HepG2 (cell line): ENCODE data around the gene NPHP4. TPM values are rescaled to one million over a fixed set of nuclear protein-coding genes. Genes with fewer than 3 reads are reported as not detected.

Experiments
- BORCS8-MEF2B ChIP-seq: sonication (generic); formaldehyde crosslinking; IDR thresholded peaks from 2 replicates; pipeline ENCODE4 v1.8.0; 2022; ENCODE audit warnings: mild to moderate bottlenecking, missing genetic modification reagents
- ERF ChIP-seq: IDR thresholded peaks from 2 replicates; pipeline ENCODE4 v1.6.1; 2018; ENCODE audit warnings: missing biosample characterization, missing genetic modification reagents
- IRX3 ChIP-seq: sonication (generic); formaldehyde crosslinking; IDR thresholded peaks from 2 replicates; pipeline ENCODE4 v1.8.1; 2023; ENCODE audit warnings: mild to moderate bottlenecking, low read depth, missing genetic modification reagents, borderline replicate concordance
- MED13 ChIP-seq: sonication (generic); formaldehyde crosslinking; IDR thresholded peaks from 2 replicates; pipeline ENCODE4 v1.5.0; 2020; ENCODE audit warnings: missing genetic modification reagents
- NFYB ChIP-seq: sonication (generic); formaldehyde crosslinking; IDR thresholded peaks from 2 replicates; pipeline ENCODE4 v1.4.0; 2020; ENCODE audit warnings: missing genetic modification reagents
- SALL2 ChIP-seq: sonication (generic); formaldehyde crosslinking; IDR thresholded peaks from 2 replicates; pipeline ENCODE4 v1.8.1; 2023; ENCODE audit warnings: mild to moderate bottlenecking, missing genetic modification reagents, inconsistent platforms
- SOX13 ChIP-seq, 3 experiments: fragments of 450-650 bp in 1 of 3; sonication (generic) in 1 of 3; formaldehyde crosslinking in 1 of 3; IDR thresholded peaks in 2 of 3; conservative IDR thresholded peaks in 1 of 3; 2 replicates each; pipeline versions ENCODE4 v1.5.0 to v1.6.1; 2016 to 2020; ENCODE audit warnings: antibody characterized with exemption in 1 of 3, mild to moderate bottlenecking in 1 of 3, missing compliant biosample characterization in 1 of 3, missing genetic modification reagents in 1 of 3, moderate library complexity in 1 of 3
- TBX2 ChIP-seq: sonication (generic); formaldehyde crosslinking; IDR thresholded peaks from 2 replicates; pipeline ENCODE4 v1.5.0; 2020; ENCODE audit warnings: missing genetic modification reagents, mild to moderate bottlenecking, borderline replicate concordance
- TMF1 ChIP-seq: sonication (generic); formaldehyde crosslinking; IDR thresholded peaks from 2 replicates; pipeline ENCODE4 v1.8.1; 2022; ENCODE audit warnings: low read depth, missing genetic modification reagents
- ZBTB7A ChIP-seq: sonication (generic); formaldehyde crosslinking; IDR thresholded peaks from 2 replicates; pipeline ENCODE4 v1.8.0; 2022; ENCODE audit warnings: mild to moderate bottlenecking, missing genetic modification reagents
- ZNF274 ChIP-seq: sonication (generic); formaldehyde crosslinking; IDR thresholded peaks from 2 replicates; pipeline ENCODE4 v1.5.1; 2020; ENCODE audit warnings: mild to moderate bottlenecking, missing genetic modification reagents
- ZNF737 ChIP-seq: sonication (generic); formaldehyde crosslinking; IDR thresholded peaks from 2 replicates; pipeline ENCODE4 v1.5.0; 2020; ENCODE audit warnings: missing genetic modification reagents, mild to moderate bottlenecking, borderline replicate concordance
- ZNF792 ChIP-seq: IDR thresholded peaks from 2 replicates; pipeline ENCODE4 v1.6.1; 2016
- polyA plus RNA-seq, 8 experiments: library from polyadenylated mRNA; depleted of rRNA in 3 of 8; stranded (reverse) in 7 of 8; unstranded in 1 of 8; fragments of >200 nt; fragmentation: Illumina TruSeq in 4 of 8; extraction: Trizol in 4 of 8; gene quantifications; 2 replicates each; pipeline versions ENCODE4 v1.2.1 to v1.2.3, GENCODE V29; 2011 to 2016; ENCODE audit warnings: low read depth in 4 of 8, missing spikeins in 1 of 8, mixed read lengths in 1 of 8; ENCODE audit not compliant: insufficient read depth in 1 of 8
- total RNA-seq, 5 experiments: library from RNA; depleted of rRNA; stranded (reverse); fragments of >200 nt; fragmentation: Illumina TruSeq; extraction: Trizol; gene quantifications; 2 replicates each; pipeline ENCODE4 v1.2.3, GENCODE V29; 2016; ENCODE audit warnings: low read depth in 1 of 5
- TF ChIP-seq, protein P1 (sequence below), 2 experiments: IDR thresholded peaks; 2 replicates each; pipeline ENCODE4 v1.6.1; 2011 to 2012; ENCODE audit warnings: low read length in 2 of 2, borderline replicate concordance in 1 of 2, low read depth in 1 of 2, mild to moderate bottlenecking in 1 of 2, moderate library complexity in 1 of 2
- TF ChIP-seq, protein P2 (sequence below): sonication (generic); formaldehyde crosslinking; IDR thresholded peaks from 2 replicates; pipeline ENCODE4 v1.4.0; 2020; ENCODE audit warnings: missing genetic modification reagents
- TF ChIP-seq, protein P3 (sequence below): sonication (generic); formaldehyde crosslinking; IDR thresholded peaks from 2 replicates; pipeline ENCODE4 v1.5.0; 2020; ENCODE audit warnings: missing genetic modification reagents
- TF ChIP-seq, protein P4 (sequence below): sonication (generic); formaldehyde crosslinking; IDR thresholded peaks from 2 replicates; pipeline ENCODE4 v1.5.1; 2020; ENCODE audit warnings: mild to moderate bottlenecking, missing genetic modification reagents, moderate library complexity

NPHP4 gene
- total and polyA plus RNA-seq, 2 of the 13 experiments (the other 11 are each of a cell fraction or from before 2014, with no cell fraction given), result 4.4 to 6.8 TPM

DNA sequence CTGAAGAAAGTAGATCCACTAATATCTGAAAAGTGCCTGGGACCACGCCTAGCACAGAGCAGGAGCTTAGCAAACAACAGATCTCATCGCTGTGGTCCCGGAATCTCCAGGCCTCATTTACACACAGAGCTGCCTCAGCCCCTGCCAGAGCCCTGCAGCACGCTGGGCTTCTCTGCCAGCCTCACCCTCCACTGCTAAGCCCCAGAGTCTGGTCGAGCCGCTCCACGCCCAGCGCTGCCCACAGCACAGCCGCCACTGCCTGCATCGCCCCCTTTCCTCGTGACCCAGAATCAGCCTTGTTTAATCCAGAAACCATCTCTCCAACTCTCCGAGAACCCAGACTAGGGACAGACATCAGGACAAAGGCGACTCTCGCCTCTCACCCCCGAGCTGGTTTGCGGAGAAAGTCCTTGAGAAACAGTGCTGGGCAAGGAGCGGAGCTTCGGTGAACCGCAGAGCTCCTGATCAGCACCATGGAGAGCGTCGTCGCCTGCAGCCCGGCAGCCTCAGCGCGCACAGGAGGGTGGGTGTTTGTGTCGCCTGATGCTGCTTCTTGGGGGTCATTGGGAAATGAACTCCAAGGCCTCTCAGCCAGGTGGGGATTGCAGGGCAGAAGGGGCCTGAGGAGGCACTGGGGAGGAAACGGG is 145.1 kb downstream of the NPHP4 start (continued):
- no peak for TF ChIP-seq MED13
- 0 out of 2 replicates have a peak, but pooled peaks have one; percentile 16 for TF ChIP-seq ZNF737 (CRISPR knock-in tag)
- no peak for TF ChIP-seq IRX3 (CRISPR knock-in tag)
- TF ChIP-seq, protein P1, sequence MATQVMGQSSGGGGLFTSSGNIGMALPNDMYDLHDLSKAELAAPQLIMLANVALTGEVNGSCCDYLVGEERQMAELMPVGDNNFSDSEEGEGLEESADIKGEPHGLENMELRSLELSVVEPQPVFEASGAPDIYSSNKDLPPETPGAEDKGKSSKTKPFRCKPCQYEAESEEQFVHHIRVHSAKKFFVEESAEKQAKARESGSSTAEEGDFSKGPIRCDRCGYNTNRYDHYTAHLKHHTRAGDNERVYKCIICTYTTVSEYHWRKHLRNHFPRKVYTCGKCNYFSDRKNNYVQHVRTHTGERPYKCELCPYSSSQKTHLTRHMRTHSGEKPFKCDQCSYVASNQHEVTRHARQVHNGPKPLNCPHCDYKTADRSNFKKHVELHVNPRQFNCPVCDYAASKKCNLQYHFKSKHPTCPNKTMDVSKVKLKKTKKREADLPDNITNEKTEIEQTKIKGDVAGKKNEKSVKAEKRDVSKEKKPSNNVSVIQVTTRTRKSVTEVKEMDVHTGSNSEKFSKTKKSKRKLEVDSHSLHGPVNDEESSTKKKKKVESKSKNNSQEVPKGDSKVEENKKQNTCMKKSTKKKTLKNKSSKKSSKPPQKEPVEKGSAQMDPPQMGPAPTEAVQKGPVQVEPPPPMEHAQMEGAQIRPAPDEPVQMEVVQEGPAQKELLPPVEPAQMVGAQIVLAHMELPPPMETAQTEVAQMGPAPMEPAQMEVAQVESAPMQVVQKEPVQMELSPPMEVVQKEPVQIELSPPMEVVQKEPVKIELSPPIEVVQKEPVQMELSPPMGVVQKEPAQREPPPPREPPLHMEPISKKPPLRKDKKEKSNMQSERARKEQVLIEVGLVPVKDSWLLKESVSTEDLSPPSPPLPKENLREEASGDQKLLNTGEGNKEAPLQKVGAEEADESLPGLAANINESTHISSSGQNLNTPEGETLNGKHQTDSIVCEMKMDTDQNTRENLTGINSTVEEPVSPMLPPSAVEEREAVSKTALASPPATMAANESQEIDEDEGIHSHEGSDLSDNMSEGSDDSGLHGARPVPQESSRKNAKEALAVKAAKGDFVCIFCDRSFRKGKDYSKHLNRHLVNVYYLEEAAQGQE (IDR thresholded peaks at IDR 0.05; ENCODE audit: borderline replicate concordance in 1 of 2, low read depth in 1 of 2, low read length in 2 of 2), result peak; percentile 96
- peak; percentile 64; the same call in 1 of the 2 replicates for TF ChIP-seq ZNF274 (CRISPR knock-in tag)
- TF ChIP-seq, protein P2, sequence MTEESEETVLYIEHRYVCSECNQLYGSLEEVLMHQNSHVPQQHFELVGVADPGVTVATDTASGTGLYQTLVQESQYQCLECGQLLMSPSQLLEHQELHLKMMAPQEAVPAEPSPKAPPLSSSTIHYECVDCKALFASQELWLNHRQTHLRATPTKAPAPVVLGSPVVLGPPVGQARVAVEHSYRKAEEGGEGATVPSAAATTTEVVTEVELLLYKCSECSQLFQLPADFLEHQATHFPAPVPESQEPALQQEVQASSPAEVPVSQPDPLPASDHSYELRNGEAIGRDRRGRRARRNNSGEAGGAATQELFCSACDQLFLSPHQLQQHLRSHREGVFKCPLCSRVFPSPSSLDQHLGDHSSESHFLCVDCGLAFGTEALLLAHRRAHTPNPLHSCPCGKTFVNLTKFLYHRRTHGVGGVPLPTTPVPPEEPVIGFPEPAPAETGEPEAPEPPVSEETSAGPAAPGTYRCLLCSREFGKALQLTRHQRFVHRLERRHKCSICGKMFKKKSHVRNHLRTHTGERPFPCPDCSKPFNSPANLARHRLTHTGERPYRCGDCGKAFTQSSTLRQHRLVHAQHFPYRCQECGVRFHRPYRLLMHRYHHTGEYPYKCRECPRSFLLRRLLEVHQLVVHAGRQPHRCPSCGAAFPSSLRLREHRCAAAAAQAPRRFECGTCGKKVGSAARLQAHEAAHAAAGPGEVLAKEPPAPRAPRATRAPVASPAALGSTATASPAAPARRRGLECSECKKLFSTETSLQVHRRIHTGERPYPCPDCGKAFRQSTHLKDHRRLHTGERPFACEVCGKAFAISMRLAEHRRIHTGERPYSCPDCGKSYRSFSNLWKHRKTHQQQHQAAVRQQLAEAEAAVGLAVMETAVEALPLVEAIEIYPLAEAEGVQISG (CRISPR knock-in tag), result peak; percentile 60; the same call in 1 of the 2 replicates
- TF ChIP-seq, protein P3, sequence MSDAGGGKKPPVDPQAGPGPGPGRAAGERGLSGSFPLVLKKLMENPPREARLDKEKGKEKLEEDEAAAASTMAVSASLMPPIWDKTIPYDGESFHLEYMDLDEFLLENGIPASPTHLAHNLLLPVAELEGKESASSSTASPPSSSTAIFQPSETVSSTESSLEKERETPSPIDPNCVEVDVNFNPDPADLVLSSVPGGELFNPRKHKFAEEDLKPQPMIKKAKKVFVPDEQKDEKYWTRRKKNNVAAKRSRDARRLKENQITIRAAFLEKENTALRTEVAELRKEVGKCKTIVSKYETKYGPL, result peak; percentile 31; the same call in 1 of the 2 replicates
- 0 out of 2 replicates have a peak, but pooled peaks have one; percentile 26 for TF ChIP-seq ERF (CRISPR knock-in tag)
- no peak for TF ChIP-seq SOX13 (IDR thresholded peaks at IDR 0.05)
- 0 out of 4 replicates have a peak, but pooled peaks of 1 of the 2 experiments have one; percentile 14 for TF ChIP-seq SOX13 (CRISPR knock-in tag; conservative IDR thresholded peaks at IDR 0.05 in 1 of 2, IDR thresholded peaks at IDR 0.05 in 1 of 2)
- peak; percentile 63; the same call in 1 of the 2 replicates for TF ChIP-seq ZNF792 (CRISPR knock-in tag)
- TF ChIP-seq, protein P4, sequence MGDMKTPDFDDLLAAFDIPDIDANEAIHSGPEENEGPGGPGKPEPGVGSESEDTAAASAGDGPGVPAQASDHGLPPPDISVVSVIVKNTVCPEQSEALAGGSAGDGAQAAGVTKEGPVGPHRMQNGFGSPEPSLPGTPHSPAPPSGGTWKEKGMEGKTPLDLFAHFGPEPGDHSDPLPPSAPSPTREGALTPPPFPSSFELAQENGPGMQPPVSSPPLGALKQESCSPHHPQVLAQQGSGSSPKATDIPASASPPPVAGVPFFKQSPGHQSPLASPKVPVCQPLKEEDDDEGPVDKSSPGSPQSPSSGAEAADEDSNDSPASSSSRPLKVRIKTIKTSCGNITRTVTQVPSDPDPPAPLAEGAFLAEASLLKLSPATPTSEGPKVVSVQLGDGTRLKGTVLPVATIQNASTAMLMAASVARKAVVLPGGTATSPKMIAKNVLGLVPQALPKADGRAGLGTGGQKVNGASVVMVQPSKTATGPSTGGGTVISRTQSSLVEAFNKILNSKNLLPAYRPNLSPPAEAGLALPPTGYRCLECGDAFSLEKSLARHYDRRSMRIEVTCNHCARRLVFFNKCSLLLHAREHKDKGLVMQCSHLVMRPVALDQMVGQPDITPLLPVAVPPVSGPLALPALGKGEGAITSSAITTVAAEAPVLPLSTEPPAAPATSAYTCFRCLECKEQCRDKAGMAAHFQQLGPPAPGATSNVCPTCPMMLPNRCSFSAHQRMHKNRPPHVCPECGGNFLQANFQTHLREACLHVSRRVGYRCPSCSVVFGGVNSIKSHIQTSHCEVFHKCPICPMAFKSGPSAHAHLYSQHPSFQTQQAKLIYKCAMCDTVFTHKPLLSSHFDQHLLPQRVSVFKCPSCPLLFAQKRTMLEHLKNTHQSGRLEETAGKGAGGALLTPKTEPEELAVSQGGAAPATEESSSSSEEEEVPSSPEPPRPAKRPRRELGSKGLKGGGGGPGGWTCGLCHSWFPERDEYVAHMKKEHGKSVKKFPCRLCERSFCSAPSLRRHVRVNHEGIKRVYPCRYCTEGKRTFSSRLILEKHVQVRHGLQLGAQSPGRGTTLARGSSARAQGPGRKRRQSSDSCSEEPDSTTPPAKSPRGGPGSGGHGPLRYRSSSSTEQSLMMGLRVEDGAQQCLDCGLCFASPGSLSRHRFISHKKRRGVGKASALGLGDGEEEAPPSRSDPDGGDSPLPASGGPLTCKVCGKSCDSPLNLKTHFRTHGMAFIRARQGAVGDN (CRISPR knock-in tag), result peak; percentile 33; the same call in 1 of the 2 replicates
- TF ChIP-seq NFYB, result no peak
- no peak for TF ChIP-seq TBX2 (CRISPR knock-in tag)
- TF ChIP-seq TMF1 (CRISPR knock-in tag), result 0 out of 2 replicates have a peak, but pooled peaks have one; percentile 41
- TF ChIP-seq BORCS8-MEF2B (CRISPR knock-in tag), result peak; percentile 80
- 0 out of 2 replicates have a peak, but pooled peaks have one; percentile 35 for TF ChIP-seq ZBTB7A (CRISPR knock-in tag)
- TF ChIP-seq SALL2, result no peak
